GM12878 (cell line): ENCODE measurements around the gene SOWAHD. TPM values are rescaled to one million over a fixed set of nuclear protein-coding genes. Genes with fewer than 3 reads are reported as not detected.

Experiments used
- FOXM1 ChIP-seq: IDR thresholded peaks from 2 replicates; pipeline ENCODE4 v1.6.1; 2012; ENCODE audit warnings: low read depth, mild to moderate bottlenecking, inconsistent platforms, low read length, moderate library complexity
- NBN ChIP-seq: fragments of 450-650 bp; IDR thresholded peaks from 2 replicates; pipeline ENCODE4 v1.6.1; 2016
- NFYB ChIP-seq: IDR thresholded peaks from 2 replicates; pipeline ENCODE4 v1.6.1; 2011; ENCODE audit warnings: low read depth, mild to moderate bottlenecking, low read length, improper control_type of control experiment, moderate library complexity; ENCODE audit not compliant: insufficient read depth
- POLR2A ChIP-seq: IDR thresholded peaks from 2 replicates; pipeline ENCODE4 v1.6.1; 2011; ENCODE audit warnings: low read depth, mild to moderate bottlenecking, low read length
- ZBED1 ChIP-seq: IDR thresholded peaks from 2 replicates; pipeline ENCODE4 v1.6.1; 2016; ENCODE audit warnings: borderline replicate concordance
- ZNF622 ChIP-seq: fragments of 450-650 bp; IDR thresholded peaks from 2 replicates; pipeline ENCODE4 v1.6.1; 2017; ENCODE audit warnings: mild to moderate bottlenecking, inconsistent platforms
- polyA plus RNA-seq, 11 experiments: library from polyadenylated mRNA; depleted of rRNA in 4 of 11; unstranded in 6 of 11; stranded (reverse) in 5 of 11; fragments of >200 nt; fragmentation: Nextera tagmentation in 4 of 11; fragmentation: Illumina TruSeq in 1 of 11; extraction: Ambion mirVana in 4 of 11; extraction: Trizol in 1 of 11; gene quantifications; 1 replicate in 1 of 11; 2 replicates in 10 of 11; pipeline versions ENCODE4 v1.2.1 to v1.2.3, GENCODE V29; 2011 to 2016; ENCODE audit warnings: inconsistent platforms in 2 of 11, missing spikeins in 2 of 11, low read depth in 1 of 11
- total RNA-seq, 4 experiments: library from RNA; depleted of rRNA in 3 of 4; stranded (reverse); fragments of >200 nt in 3 of 4; fragmentation: Illumina TruSeq in 1 of 4; extraction: Trizol in 1 of 4; gene quantifications; 2 replicates each; pipeline versions ENCODE4 v1.2.1 to v1.2.3, GENCODE V29; 2013 to 2021
- TF ChIP-seq, protein P1 (sequence below): fragments of 450-650 bp; IDR thresholded peaks from 2 replicates; pipeline ENCODE4 v1.6.1; 2017; ENCODE audit warnings: antibody characterized with exemption, mild to moderate bottlenecking, moderate library complexity
- TF ChIP-seq, protein P2 (sequence below): fragments of 450-650 bp; IDR thresholded peaks from 2 replicates; pipeline ENCODE4 v1.6.1; 2016; ENCODE audit warnings: mild to moderate bottlenecking
- TF ChIP-seq, protein P3 (sequence below): IDR thresholded peaks from 2 replicates; pipeline ENCODE4 v1.6.1; 2012; ENCODE audit warnings: low read length, inconsistent platforms
- TF ChIP-seq, protein P4 (sequence below): fragments of 450-650 bp; formaldehyde crosslinking; IDR thresholded peaks from 2 replicates; pipeline ENCODE4 v1.4.0; 2020; ENCODE audit warnings: mild to moderate bottlenecking, moderate library complexity
- TF ChIP-seq, protein P5 (sequence below): fragments of 450-650 bp; IDR thresholded peaks from 2 replicates; pipeline ENCODE4 v1.6.1; 2016; ENCODE audit warnings: mild to moderate bottlenecking
- TF ChIP-seq, protein P6 (sequence below): IDR thresholded peaks from 2 replicates; pipeline ENCODE4 v1.6.1; 2012; ENCODE audit warnings: low read depth, low read length, improper control_type of control experiment
- TF ChIP-seq, protein P7 (sequence below): fragments of 450-650 bp; formaldehyde crosslinking; IDR thresholded peaks from 2 replicates; pipeline ENCODE4 v1.4.0; 2022; ENCODE audit warnings: mild to moderate bottlenecking, moderate library complexity

Gene SOWAHD
- total and polyA plus RNA-seq, 10 of the 15 experiments (the other 5 are each of a cell fraction or from before 2014, with no cell fraction given): 0.27 to 7.4 (median 2.6) TPM

DNA sequence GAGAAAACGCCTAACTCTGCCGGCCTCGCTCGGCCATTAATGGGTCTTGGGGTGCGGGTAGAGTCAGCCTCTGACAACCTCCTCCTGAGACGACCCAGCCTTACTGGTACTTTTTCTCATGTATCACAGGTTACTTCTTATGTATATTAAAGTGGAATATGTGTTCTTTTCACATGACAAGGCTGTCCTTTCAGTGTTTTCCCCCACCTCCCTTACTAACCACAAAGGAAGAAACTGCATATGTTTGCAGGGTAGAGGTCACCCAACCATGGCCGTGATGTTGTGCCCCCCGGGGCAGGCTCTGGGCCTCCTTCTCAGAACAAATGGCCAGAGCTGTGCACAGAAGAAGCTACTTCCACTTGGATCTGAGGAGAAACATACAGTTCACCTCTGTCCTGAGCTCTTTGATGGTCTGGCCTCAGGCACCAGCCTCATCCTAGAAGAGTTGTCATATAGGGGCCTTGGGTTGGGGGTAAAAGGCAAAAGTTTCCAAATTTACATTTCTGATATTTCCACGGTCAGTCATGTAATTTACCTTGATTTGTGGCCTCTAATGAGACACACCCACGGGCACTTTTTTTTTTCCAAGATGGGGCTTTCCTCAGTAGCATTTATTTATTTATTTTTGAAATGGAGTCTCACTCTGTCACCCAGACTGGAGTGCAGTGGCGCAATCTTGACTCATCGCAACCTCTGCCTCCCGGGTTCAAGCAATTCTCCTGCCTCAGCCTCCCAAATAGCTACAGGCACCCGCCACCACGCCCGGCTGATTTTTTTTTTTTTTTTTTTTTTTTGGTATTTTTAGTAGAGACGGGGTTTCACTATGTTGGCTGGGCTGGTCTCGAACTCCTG, 1.9 kb downstream of the SOWAHD start (continued):
- TF ChIP-seq, protein P1, sequence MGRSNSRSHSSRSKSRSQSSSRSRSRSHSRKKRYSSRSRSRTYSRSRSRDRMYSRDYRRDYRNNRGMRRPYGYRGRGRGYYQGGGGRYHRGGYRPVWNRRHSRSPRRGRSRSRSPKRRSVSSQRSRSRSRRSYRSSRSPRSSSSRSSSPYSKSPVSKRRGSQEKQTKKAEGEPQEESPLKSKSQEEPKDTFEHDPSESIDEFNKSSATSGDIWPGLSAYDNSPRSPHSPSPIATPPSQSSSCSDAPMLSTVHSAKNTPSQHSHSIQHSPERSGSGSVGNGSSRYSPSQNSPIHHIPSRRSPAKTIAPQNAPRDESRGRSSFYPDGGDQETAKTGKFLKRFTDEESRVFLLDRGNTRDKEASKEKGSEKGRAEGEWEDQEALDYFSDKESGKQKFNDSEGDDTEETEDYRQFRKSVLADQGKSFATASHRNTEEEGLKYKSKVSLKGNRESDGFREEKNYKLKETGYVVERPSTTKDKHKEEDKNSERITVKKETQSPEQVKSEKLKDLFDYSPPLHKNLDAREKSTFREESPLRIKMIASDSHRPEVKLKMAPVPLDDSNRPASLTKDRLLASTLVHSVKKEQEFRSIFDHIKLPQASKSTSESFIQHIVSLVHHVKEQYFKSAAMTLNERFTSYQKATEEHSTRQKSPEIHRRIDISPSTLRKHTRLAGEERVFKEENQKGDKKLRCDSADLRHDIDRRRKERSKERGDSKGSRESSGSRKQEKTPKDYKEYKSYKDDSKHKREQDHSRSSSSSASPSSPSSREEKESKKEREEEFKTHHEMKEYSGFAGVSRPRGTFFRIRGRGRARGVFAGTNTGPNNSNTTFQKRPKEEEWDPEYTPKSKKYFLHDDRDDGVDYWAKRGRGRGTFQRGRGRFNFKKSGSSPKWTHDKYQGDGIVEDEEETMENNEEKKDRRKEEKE: no peak
- TF ChIP-seq NBN: 0 out of 2 replicates have a peak, but pooled peaks have one; percentile 27
- no peak for TF ChIP-seq NFYB
- TF ChIP-seq, protein P2, sequence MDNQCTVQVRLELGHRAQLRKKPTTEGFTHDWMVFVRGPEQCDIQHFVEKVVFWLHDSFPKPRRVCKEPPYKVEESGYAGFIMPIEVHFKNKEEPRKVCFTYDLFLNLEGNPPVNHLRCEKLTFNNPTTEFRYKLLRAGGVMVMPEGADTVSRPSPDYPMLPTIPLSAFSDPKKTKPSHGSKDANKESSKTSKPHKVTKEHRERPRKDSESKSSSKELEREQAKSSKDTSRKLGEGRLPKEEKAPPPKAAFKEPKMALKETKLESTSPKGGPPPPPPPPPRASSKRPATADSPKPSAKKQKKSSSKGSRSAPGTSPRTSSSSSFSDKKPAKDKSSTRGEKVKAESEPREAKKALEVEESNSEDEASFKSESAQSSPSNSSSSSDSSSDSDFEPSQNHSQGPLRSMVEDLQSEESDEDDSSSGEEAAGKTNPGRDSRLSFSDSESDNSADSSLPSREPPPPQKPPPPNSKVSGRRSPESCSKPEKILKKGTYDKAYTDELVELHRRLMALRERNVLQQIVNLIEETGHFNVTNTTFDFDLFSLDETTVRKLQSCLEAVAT: no peak
- TF ChIP-seq, protein P3, sequence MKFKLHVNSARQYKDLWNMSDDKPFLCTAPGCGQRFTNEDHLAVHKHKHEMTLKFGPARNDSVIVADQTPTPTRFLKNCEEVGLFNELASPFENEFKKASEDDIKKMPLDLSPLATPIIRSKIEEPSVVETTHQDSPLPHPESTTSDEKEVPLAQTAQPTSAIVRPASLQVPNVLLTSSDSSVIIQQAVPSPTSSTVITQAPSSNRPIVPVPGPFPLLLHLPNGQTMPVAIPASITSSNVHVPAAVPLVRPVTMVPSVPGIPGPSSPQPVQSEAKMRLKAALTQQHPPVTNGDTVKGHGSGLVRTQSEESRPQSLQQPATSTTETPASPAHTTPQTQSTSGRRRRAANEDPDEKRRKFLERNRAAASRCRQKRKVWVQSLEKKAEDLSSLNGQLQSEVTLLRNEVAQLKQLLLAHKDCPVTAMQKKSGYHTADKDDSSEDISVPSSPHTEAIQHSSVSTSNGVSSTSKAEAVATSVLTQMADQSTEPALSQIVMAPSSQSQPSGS: no peak
- TF ChIP-seq, protein P4, sequence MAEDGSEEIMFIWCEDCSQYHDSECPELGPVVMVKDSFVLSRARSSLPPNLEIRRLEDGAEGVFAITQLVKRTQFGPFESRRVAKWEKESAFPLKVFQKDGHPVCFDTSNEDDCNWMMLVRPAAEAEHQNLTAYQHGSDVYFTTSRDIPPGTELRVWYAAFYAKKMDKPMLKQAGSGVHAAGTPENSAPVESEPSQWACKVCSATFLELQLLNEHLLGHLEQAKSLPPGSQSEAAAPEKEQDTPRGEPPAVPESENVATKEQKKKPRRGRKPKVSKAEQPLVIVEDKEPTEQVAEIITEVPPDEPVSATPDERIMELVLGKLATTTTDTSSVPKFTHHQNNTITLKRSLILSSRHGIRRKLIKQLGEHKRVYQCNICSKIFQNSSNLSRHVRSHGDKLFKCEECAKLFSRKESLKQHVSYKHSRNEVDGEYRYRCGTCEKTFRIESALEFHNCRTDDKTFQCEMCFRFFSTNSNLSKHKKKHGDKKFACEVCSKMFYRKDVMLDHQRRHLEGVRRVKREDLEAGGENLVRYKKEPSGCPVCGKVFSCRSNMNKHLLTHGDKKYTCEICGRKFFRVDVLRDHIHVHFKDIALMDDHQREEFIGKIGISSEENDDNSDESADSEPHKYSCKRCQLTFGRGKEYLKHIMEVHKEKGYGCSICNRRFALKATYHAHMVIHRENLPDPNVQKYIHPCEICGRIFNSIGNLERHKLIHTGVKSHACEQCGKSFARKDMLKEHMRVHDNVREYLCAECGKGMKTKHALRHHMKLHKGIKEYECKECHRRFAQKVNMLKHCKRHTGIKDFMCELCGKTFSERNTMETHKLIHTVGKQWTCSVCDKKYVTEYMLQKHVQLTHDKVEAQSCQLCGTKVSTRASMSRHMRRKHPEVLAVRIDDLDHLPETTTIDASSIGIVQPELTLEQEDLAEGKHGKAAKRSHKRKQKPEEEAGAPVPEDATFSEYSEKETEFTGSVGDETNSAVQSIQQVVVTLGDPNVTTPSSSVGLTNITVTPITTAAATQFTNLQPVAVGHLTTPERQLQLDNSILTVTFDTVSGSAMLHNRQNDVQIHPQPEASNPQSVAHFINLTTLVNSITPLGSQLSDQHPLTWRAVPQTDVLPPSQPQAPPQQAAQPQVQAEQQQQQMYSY (CRISPR knock-in tag): no peak
- TF ChIP-seq, protein P5, sequence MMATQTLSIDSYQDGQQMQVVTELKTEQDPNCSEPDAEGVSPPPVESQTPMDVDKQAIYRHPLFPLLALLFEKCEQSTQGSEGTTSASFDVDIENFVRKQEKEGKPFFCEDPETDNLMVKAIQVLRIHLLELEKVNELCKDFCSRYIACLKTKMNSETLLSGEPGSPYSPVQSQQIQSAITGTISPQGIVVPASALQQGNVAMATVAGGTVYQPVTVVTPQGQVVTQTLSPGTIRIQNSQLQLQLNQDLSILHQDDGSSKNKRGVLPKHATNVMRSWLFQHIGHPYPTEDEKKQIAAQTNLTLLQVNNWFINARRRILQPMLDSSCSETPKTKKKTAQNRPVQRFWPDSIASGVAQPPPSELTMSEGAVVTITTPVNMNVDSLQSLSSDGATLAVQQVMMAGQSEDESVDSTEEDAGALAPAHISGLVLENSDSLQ: peak; percentile 13; the same call in 1 of the 2 replicates
- TF ChIP-seq POLR2A: peak; percentile 29; the same call in 1 of the 2 replicates
- TF ChIP-seq, protein P6, sequence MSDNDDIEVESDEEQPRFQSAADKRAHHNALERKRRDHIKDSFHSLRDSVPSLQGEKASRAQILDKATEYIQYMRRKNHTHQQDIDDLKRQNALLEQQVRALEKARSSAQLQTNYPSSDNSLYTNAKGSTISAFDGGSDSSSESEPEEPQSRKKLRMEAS: no peak
- TF ChIP-seq, protein P7, sequence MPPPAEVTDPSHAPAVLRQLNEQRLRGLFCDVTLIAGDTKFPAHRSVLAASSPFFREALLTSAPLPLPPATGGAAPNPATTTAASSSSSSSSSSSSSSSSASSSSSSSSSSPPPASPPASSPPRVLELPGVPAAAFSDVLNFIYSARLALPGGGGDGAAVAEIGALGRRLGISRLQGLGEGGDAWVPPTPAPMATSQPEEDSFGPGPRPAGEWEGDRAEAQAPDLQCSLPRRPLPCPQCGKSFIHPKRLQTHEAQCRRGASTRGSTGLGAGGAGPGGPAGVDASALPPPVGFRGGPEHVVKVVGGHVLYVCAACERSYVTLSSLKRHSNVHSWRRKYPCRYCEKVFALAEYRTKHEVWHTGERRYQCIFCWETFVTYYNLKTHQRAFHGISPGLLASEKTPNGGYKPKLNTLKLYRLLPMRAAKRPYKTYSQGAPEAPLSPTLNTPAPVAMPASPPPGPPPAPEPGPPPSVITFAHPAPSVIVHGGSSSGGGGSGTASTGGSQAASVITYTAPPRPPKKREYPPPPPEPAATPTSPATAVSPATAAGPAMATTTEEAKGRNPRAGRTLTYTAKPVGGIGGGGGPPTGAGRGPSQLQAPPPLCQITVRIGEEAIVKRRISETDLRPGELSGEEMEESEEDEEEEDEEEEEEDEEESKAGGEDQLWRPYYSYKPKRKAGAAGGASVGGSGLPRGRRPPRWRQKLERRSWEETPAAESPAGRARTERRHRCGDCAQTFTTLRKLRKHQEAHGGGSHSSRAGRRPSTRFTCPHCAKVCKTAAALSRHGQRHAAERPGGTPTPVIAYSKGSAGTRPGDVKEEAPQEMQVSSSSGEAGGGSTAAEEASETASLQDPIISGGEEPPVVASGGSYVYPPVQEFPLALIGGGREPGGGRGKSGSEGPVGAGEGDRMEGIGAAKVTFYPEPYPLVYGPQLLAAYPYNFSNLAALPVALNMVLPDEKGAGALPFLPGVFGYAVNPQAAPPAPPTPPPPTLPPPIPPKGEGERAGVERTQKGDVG (CRISPR knock-in tag): no peak
- no peak for TF ChIP-seq ZBED1
- peak; percentile 24; the same call in 1 of the 2 replicates for TF ChIP-seq FOXM1
- TF ChIP-seq ZNF622: no peak
